CD14-positive monocyte (primary cell): Measurements from ENCODE around the gene PSMB7. TPM values are rescaled to one million over a fixed set of nuclear protein-coding genes. Genes with fewer than 3 reads are reported as not detected.

Experiments used
- DNase-seq, 3 donors: peaks; one replicate each; pipeline ENCODE4 v3.0.0-alpha.2; 2011 to 2022
- H2AFZ ChIP-seq: 2 replicates; pipeline ENCODE4 v1.6.0; 2012; ENCODE audit warnings: mild to moderate bottlenecking, low read depth, low read length, inconsistent platforms; ENCODE audit not compliant: insufficient read depth, poor library complexity, severe bottlenecking
- H3K27ac ChIP-seq, 2 donors: 1 replicate in 1 of 2; 2 replicates in 1 of 2; pipeline ENCODE4 v1.5.1; 2012 to 2013; ENCODE audit warnings: low read length in 2 of 2, control low read depth in 1 of 2, inconsistent platforms in 1 of 2, low read depth in 1 of 2, mild to moderate bottlenecking in 1 of 2
- H3K27me3 ChIP-seq, 2 donors: one replicate each; pipeline versions ENCODE4 v1.6.0 to v1.6.1; 2011 to 2013; ENCODE audit warnings: low read length in 2 of 2; ENCODE audit not compliant: control insufficient read depth in 2 of 2, insufficient read depth in 2 of 2
- H3K36me3 ChIP-seq, 2 donors: replicated peaks in 1 of 2; 1 replicate in 1 of 2; 2 replicates in 1 of 2; pipeline versions ENCODE4 v1.5.1 to v1.6.1; 2012 to 2013; ENCODE audit warnings: low read length in 2 of 2, control low read depth in 1 of 2, inconsistent platforms in 1 of 2, mild to moderate bottlenecking in 1 of 2; ENCODE audit not compliant: insufficient read depth in 2 of 2, control insufficient read depth in 1 of 2
- H3K4me1 ChIP-seq, 2 donors: 1 replicate in 1 of 2; 2 replicates in 1 of 2; pipeline versions ENCODE4 v1.5.1 to v1.6.1; 2012 to 2013; ENCODE audit warnings: low read length in 2 of 2, control low read depth in 1 of 2, inconsistent platforms in 1 of 2, mild to moderate bottlenecking in 1 of 2, moderate library complexity in 1 of 2; ENCODE audit not compliant: insufficient read depth in 2 of 2, control insufficient read depth in 1 of 2
- H3K4me2 ChIP-seq: replicated peaks from 2 replicates; pipeline ENCODE3; 2012; ENCODE audit warnings: low read length, moderate library complexity, mild to moderate bottlenecking; ENCODE audit not compliant: poor library complexity, severe bottlenecking; ENCODE audit errors: extremely low read depth
- H3K4me3 ChIP-seq, 3 experiments: fragments of 200-600 bp in 1 of 3; sonication (generic) in 1 of 3; replicated peaks in 1 of 3; 1 replicate in 2 of 3; 2 replicates in 1 of 3; pipeline ENCODE4 v1.5.1; 2011 to 2013; ENCODE audit warnings: low read length in 3 of 3, mild to moderate bottlenecking in 3 of 3, control low read depth in 2 of 3, low read depth in 2 of 3, inconsistent platforms in 1 of 3, moderate library complexity in 1 of 3
- H3K79me2 ChIP-seq: 2 replicates; pipeline ENCODE4 v1.6.0; 2012; ENCODE audit warnings: mild to moderate bottlenecking, control low read depth, inconsistent platforms, low read length, moderate library complexity; ENCODE audit not compliant: insufficient read depth
- H3K9ac ChIP-seq: 2 replicates; pipeline ENCODE4 v1.6.0; 2017; ENCODE audit warnings: low read length, mild to moderate bottlenecking; ENCODE audit not compliant: insufficient read depth, poor library complexity, severe bottlenecking
- H3K9me3 ChIP-seq, 2 donors: replicated peaks in 1 of 2; 1 replicate in 1 of 2; 2 replicates in 1 of 2; pipeline versions ENCODE4 v1.5.1 to v1.6.1; 2012 to 2013; ENCODE audit warnings: low read length in 2 of 2, control low read depth in 1 of 2; ENCODE audit not compliant: control insufficient read depth in 1 of 2, insufficient read depth in 1 of 2
- H4K20me1 ChIP-seq: 2 replicates; pipeline ENCODE4 v1.6.0; 2012; ENCODE audit warnings: mild to moderate bottlenecking, low read length, control low read depth, moderate library complexity; ENCODE audit not compliant: insufficient read depth
- H3K27ac Mint-ChIP-seq, 7 donors: one replicate each; pipeline ENCODE4 v1.8.0; 2020; ENCODE audit warnings: mild to moderate bottlenecking in 7 of 7, mixed read lengths in 7 of 7, moderate library complexity in 6 of 7, inconsistent platforms in 2 of 7
- H3K27me3 Mint-ChIP-seq, 3 donors: one replicate each; pipeline ENCODE4 v1.8.0; 2021 to 2022; ENCODE audit warnings: low read depth in 3 of 3, mild to moderate bottlenecking in 3 of 3, mixed read lengths in 3 of 3, moderate library complexity in 3 of 3, inconsistent platforms in 1 of 3
- H3K36me3 Mint-ChIP-seq, 2 donors: one replicate each; pipeline ENCODE4 v1.8.0; 2020; ENCODE audit warnings: mixed read lengths in 2 of 2, inconsistent platforms in 1 of 2, mild to moderate bottlenecking in 1 of 2
- H3K4me1 Mint-ChIP-seq: one replicate; pipeline ENCODE4 v1.8.0; 2020; ENCODE audit warnings: mild to moderate bottlenecking, mixed read lengths
- H3K4me3 Mint-ChIP-seq, 2 donors: one replicate each; pipeline ENCODE4 v1.8.0; 2020; ENCODE audit warnings: mild to moderate bottlenecking in 2 of 2, mixed read lengths in 2 of 2, moderate library complexity in 1 of 2
- H3K9me3 Mint-ChIP-seq, 7 donors: one replicate each; pipeline ENCODE4 v1.8.0; 2020 to 2022; ENCODE audit warnings: mixed read lengths in 7 of 7, mild to moderate bottlenecking in 6 of 7, moderate library complexity in 6 of 7, inconsistent platforms in 2 of 7
- CTCF ChIP-seq: fragments of 200-600 bp; IDR thresholded peaks from one replicate; pipeline ENCODE4 v1.8.0; 2022; ENCODE audit warnings: antibody characterized with exemption, mild to moderate bottlenecking
- WGBS: methylation state at CpG from one replicate; pipeline ENCODE4 v1.1.5; 2013; ENCODE audit warnings: missing lambda C conversion rate; ENCODE audit not compliant: insufficient coverage; 5-methylcytosine and 5-hydroxymethylcytosine counted together
- intact Hi-C, 2 donors: fragments of 100-400 bp; cut with micrococcal nuclease; formaldehyde crosslinking; loops; one replicate each; pipeline versions ENCODE4 v1.15.0 to v1.15.1; 2023
- polyA plus RNA-seq, 3 donors: library from polyadenylated mRNA; depleted of rRNA in 1 of 3; unstranded in 2 of 3; stranded (reverse) in 1 of 3; fragments of 300-500 nt in 2 of 3; fragments of >200 nt in 1 of 3; fragmentation: Illumina TruSeq in 2 of 3; gene quantifications; 1 replicate in 2 of 3; 2 replicates in 1 of 3; pipeline ENCODE4 v1.2.3, GENCODE V29; 2012 to 2021

PSMB7 gene
- polyA plus RNA-seq, 3 donors, result 129 to 194 (median 191) TPM

DNA sequence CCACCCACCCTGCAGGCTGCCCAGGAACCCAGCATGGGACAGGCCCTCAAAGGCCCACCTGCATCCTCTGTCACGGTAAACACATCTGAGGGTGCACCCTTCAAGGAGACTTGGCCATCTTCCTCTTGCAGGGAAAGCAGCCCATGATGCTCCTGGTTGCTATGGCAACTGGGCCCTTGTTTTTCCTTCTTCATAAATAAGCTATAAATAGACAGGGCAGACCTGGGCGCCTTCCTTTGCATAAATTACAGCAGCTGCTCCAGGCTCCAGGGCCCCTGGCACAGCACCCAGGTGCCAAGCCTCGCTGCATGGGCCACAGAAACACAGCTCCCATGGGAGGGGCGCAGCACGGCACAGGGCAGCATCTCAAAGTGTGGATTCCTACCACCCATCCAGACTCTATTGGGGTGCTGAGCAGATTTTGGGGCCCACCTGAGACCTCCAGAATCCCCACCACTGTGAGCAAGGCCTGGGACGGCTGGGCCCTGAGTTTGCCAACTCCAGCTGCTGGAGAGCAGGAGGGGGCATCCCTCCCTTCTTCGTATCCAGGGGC lies 5.8 kb upstream of the PSMB7 start:
- 85% methylated on average over 5 of the region's 7 CpGs for WGBS
- H4K20me1 ChIP-seq, result no peaks in the 10 kb centered on the region
- no peak overlapping the region for H3K9ac ChIP-seq
- Mint-ChIP-seq H3K36me3 (no peaks in the 10 kb centered on the region), H3K27me3 (peaks cover 2 to 10% (median 6%) of the 10 kb centered on the region in 3 donors), H3K27ac (no peak overlapping the region), H3K9me3 (no peaks in the 10 kb centered on the region), H3K4me3 (no peak overlapping the region), H3K4me1 (peaks cover 3% of the 10 kb centered on the region)
- H3K4me1 ChIP-seq, result no peaks in the 10 kb centered on the region
- no peak for TF ChIP-seq CTCF
- no peak overlapping the region for H3K27ac ChIP-seq
- H2AFZ ChIP-seq, result no peak overlapping the region
- no peaks in the 10 kb centered on the region for H3K79me2 ChIP-seq
- no peaks in the 10 kb centered on the region for H3K27me3 ChIP-seq
- H3K36me3 ChIP-seq, result no peaks in the 10 kb centered on the region
- DNase-seq, result no peak
- intact Hi-C loops, result no loop called here
- H3K9me3 ChIP-seq, result peaks cover 0 to under 1% of the 10 kb centered on the region in 2 donors
- H3K4me2 ChIP-seq, result no peak overlapping the region
- no peak overlapping the region for H3K4me3 ChIP-seq

GRCh38 chr9:124419832-124420489 lies 4.7 kb upstream of the PSMB7 start:
- H3K4me3 ChIP-seq, result no peak overlapping the region
- H3K9ac ChIP-seq, result no peak overlapping the region
- H3K79me2 ChIP-seq, result peaks cover 3% of the 10 kb centered on the region
- no peak overlapping the region for H3K27ac Mint-ChIP-seq
- no peaks in the 10 kb centered on the region for H3K36me3 ChIP-seq
- H3K4me1 Mint-ChIP-seq, result peaks cover 4% of the 10 kb centered on the region
- H3K4me3 Mint-ChIP-seq, result no peak overlapping the region
- no peaks in the 10 kb centered on the region for H3K27me3 ChIP-seq
- H3K36me3 Mint-ChIP-seq, result no peaks in the 10 kb centered on the region
- peak overlapping the region; percentile 21 for H2AFZ ChIP-seq
- 65% methylated on average over 6 of the region's 6 CpGs for WGBS
- no peak overlapping the region for H3K27ac ChIP-seq
- H3K27me3 Mint-ChIP-seq, result peaks cover 2 to 10% (median 6%) of the 10 kb centered on the region in 3 donors
- peaks cover 0 to 6% (median 4%) of the 10 kb centered on the region in 7 donors for H3K9me3 Mint-ChIP-seq
- intact Hi-C loops, result no loop called here
- peaks cover 0 to 7% of the 10 kb centered on the region in 2 donors for H3K9me3 ChIP-seq
- no peak overlapping the region for H3K4me2 ChIP-seq
- peaks cover 5 to 6% of the 10 kb centered on the region in 2 donors for H3K4me1 ChIP-seq
- DNase-seq, result no peak
- TF ChIP-seq CTCF, result peak; percentile 74
- no peaks in the 10 kb centered on the region for H4K20me1 ChIP-seq
